SK-N-SH treated with all-trans-retinoic acid at 6 μM for 48 hours (cell line): ENCODE results near the gene ATF6.

Experiments used
- ATAC-seq: fragments of 200-7000 bp; cut with Tn5 transposase; 3 replicates; pipeline ENCODE4 v1.9.1; 2020; ENCODE audit warnings: mild to moderate bottlenecking, moderate library complexity
- ARNTL ChIP-seq: fragments of 450-650 bp; formaldehyde crosslinking; IDR thresholded peaks from 2 replicates; pipeline ENCODE4 v1.5.0; 2020; ENCODE audit warnings: low read depth, mild to moderate bottlenecking, moderate library complexity, borderline replicate concordance
- BACH2 ChIP-seq: fragments of 250-450 bp; sonication (Bioruptor Pico); IDR thresholded peaks from 2 replicates; pipeline ENCODE4 v1.9.0; 2021; ENCODE audit warnings: mild to moderate bottlenecking, borderline replicate concordance
- CSDC2 ChIP-seq: fragments of 250-450 bp; sonication (Bioruptor Pico); IDR thresholded peaks from 2 replicates; pipeline ENCODE4 v1.5.0; 2020; ENCODE audit warnings: mild to moderate bottlenecking, moderate library complexity
- ESRRG ChIP-seq: fragments of 250-450 bp; sonication (Bioruptor Pico); IDR thresholded peaks from 2 replicates; pipeline ENCODE4 v1.6.1; 2021; ENCODE audit warnings: mild to moderate bottlenecking
- GLIS3 ChIP-seq: fragments of 250-450 bp; sonication (Bioruptor Pico); IDR thresholded peaks from 2 replicates; pipeline ENCODE4 v1.5.0; 2020; ENCODE audit warnings: mild to moderate bottlenecking, moderate library complexity
- ISL1 ChIP-seq: fragments of 250-450 bp; sonication (Bioruptor Pico); IDR thresholded peaks from 2 replicates; pipeline ENCODE4 v2.1.2; 2022; ENCODE audit warnings: mild to moderate bottlenecking, moderate library complexity
- OSR1 ChIP-seq: fragments of 250-450 bp; sonication (Bioruptor Pico); IDR thresholded peaks from 2 replicates; pipeline ENCODE4 v1.8.0; 2022; ENCODE audit warnings: moderate library complexity, mild to moderate bottlenecking, inconsistent platforms
- RARB ChIP-seq: fragments of 250-450 bp; sonication (Bioruptor Pico); IDR thresholded peaks from 2 replicates; pipeline ENCODE4 v1.8.0; 2021; ENCODE audit warnings: mild to moderate bottlenecking, moderate library complexity
- SNAI2 ChIP-seq: fragments of 250-450 bp; sonication (Bioruptor Pico); IDR thresholded peaks from 2 replicates; pipeline ENCODE4 v1.5.0; 2020; ENCODE audit warnings: mild to moderate bottlenecking, moderate library complexity
- ZFP30 ChIP-seq: fragments of 450-650 bp; formaldehyde crosslinking; IDR thresholded peaks from 2 replicates; pipeline ENCODE4 v1.5.0; 2022; ENCODE audit warnings: mild to moderate bottlenecking, moderate library complexity
- ZNF565 ChIP-seq: fragments of 450-650 bp; formaldehyde crosslinking; conservative IDR thresholded peaks from 2 replicates; pipeline ENCODE4 v1.5.0; 2020; ENCODE audit warnings: low read depth, mild to moderate bottlenecking, moderate library complexity
- ZNF70 ChIP-seq: fragments of 450-650 bp; formaldehyde crosslinking; IDR thresholded peaks from 2 replicates; pipeline ENCODE4 v1.5.0; 2020; ENCODE audit warnings: mild to moderate bottlenecking, moderate library complexity
- ZNF8 ChIP-seq: fragments of 450-650 bp; formaldehyde crosslinking; IDR thresholded peaks from 2 replicates; pipeline ENCODE4 v1.5.0; 2020; ENCODE audit warnings: mild to moderate bottlenecking, moderate library complexity
- TF ChIP-seq, protein P1 (sequence below): fragments of 250-450 bp; sonication (Bioruptor Pico); IDR thresholded peaks from 2 replicates; pipeline ENCODE4 v1.8.0; 2020; ENCODE audit warnings: mild to moderate bottlenecking, moderate library complexity, borderline replicate concordance
- TF ChIP-seq, protein P2 (sequence below): fragments of 250-450 bp; sonication (Bioruptor Pico); IDR thresholded peaks from 2 replicates; pipeline ENCODE4 v1.5.1; 2020; ENCODE audit warnings: low read depth, mild to moderate bottlenecking, moderate library complexity
- TF ChIP-seq, protein P3 (sequence below): fragments of 250-450 bp; sonication (Bioruptor Pico); IDR thresholded peaks from 2 replicates; pipeline ENCODE4 v1.5.0; 2020; ENCODE audit warnings: mild to moderate bottlenecking, moderate library complexity
- TF ChIP-seq, protein P4 (sequence below): fragments of 250-450 bp; sonication (Bioruptor Pico); IDR thresholded peaks from 2 replicates; pipeline ENCODE4 v1.5.1; 2021; ENCODE audit warnings: mild to moderate bottlenecking, moderate library complexity

The ATF6 gene

DNA sequence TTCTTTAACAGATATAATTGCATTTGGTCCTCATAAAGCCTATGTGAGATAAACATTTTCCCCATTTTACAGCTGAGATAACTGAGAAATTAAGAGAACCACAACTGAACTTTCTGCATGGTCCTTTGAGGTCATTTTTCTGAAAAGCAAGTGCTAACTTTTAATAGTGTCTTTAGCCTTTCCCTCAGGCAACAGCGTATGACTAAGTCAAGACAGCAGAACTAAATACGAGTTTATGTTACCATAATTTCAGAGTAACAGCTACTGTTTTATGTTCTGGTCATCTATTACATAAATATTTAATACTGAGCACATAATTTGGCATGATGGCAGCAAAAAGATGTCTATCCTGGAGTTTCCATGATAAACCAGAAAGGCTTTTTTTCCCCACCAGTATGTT lies 161.9 kb downstream of the ATF6 start:
- ATAC-seq: no peak
- TF ChIP-seq ZFP30 (CRISPR knock-in tag) (no peak), ZNF565 (CRISPR knock-in tag) (no peak), ISL1 (CRISPR knock-in tag) (no peak), ZNF8 (CRISPR knock-in tag) (no peak), OSR1 (CRISPR knock-in tag) (no peak), ARNTL (CRISPR knock-in tag) (no peak), GLIS3 (CRISPR knock-in tag) (no peak)
- TF ChIP-seq, protein P1, sequence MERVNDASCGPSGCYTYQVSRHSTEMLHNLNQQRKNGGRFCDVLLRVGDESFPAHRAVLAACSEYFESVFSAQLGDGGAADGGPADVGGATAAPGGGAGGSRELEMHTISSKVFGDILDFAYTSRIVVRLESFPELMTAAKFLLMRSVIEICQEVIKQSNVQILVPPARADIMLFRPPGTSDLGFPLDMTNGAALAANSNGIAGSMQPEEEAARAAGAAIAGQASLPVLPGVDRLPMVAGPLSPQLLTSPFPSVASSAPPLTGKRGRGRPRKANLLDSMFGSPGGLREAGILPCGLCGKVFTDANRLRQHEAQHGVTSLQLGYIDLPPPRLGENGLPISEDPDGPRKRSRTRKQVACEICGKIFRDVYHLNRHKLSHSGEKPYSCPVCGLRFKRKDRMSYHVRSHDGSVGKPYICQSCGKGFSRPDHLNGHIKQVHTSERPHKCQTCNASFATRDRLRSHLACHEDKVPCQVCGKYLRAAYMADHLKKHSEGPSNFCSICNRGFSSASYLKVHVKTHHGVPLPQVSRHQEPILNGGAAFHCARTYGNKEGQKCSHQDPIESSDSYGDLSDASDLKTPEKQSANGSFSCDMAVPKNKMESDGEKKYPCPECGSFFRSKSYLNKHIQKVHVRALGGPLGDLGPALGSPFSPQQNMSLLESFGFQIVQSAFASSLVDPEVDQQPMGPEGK (CRISPR knock-in tag): no peak
- TF ChIP-seq, protein P2, sequence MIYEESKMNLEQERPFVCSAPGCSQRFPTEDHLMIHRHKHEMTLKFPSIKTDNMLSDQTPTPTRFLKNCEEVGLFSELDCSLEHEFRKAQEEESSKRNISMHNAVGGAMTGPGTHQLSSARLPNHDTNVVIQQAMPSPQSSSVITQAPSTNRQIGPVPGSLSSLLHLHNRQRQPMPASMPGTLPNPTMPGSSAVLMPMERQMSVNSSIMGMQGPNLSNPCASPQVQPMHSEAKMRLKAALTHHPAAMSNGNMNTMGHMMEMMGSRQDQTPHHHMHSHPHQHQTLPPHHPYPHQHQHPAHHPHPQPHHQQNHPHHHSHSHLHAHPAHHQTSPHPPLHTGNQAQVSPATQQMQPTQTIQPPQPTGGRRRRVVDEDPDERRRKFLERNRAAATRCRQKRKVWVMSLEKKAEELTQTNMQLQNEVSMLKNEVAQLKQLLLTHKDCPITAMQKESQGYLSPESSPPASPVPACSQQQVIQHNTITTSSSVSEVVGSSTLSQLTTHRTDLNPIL (CRISPR knock-in tag): no peak
- TF ChIP-seq, protein P3, sequence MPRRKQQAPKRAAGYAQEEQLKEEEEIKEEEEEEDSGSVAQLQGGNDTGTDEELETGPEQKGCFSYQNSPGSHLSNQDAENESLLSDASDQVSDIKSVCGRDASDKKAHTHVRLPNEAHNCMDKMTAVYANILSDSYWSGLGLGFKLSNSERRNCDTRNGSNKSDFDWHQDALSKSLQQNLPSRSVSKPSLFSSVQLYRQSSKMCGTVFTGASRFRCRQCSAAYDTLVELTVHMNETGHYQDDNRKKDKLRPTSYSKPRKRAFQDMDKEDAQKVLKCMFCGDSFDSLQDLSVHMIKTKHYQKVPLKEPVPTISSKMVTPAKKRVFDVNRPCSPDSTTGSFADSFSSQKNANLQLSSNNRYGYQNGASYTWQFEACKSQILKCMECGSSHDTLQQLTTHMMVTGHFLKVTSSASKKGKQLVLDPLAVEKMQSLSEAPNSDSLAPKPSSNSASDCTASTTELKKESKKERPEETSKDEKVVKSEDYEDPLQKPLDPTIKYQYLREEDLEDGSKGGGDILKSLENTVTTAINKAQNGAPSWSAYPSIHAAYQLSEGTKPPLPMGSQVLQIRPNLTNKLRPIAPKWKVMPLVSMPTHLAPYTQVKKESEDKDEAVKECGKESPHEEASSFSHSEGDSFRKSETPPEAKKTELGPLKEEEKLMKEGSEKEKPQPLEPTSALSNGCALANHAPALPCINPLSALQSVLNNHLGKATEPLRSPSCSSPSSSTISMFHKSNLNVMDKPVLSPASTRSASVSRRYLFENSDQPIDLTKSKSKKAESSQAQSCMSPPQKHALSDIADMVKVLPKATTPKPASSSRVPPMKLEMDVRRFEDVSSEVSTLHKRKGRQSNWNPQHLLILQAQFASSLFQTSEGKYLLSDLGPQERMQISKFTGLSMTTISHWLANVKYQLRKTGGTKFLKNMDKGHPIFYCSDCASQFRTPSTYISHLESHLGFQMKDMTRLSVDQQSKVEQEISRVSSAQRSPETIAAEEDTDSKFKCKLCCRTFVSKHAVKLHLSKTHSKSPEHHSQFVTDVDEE (CRISPR knock-in tag): no peak

DNA sequence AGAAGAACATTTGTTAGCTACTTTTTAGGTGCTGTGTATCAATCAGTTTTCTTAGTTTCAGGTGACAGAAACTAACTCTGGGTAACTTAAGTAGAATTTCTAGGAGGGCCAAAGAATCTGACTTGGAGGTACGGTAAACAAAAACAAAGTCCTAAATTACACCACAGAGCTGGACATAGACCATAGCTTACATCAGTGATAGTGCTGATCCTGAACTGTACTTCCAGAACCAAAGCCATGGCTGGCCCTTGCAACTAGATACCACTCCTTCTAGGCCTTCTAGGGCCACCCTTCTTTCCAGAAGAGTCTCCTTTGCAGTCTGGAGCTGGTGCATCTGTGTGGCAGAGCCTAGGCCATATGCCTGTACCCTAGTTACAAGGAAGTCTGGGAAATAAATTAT lies 163.0 kb downstream of the ATF6 start:
- no peak; the same call in 1 of the 3 replicates for ATAC-seq
- TF ChIP-seq ZNF8 (CRISPR knock-in tag) (no peak), ARNTL (CRISPR knock-in tag) (no peak), ZNF565 (CRISPR knock-in tag) (no peak), ZNF70 (no peak), ESRRG (no peak), RARB (CRISPR knock-in tag) (no peak), BACH2 (CRISPR knock-in tag) (no peak), SNAI2 (no peak), OSR1 (CRISPR knock-in tag) (no peak)
- TF ChIP-seq, protein P4, sequence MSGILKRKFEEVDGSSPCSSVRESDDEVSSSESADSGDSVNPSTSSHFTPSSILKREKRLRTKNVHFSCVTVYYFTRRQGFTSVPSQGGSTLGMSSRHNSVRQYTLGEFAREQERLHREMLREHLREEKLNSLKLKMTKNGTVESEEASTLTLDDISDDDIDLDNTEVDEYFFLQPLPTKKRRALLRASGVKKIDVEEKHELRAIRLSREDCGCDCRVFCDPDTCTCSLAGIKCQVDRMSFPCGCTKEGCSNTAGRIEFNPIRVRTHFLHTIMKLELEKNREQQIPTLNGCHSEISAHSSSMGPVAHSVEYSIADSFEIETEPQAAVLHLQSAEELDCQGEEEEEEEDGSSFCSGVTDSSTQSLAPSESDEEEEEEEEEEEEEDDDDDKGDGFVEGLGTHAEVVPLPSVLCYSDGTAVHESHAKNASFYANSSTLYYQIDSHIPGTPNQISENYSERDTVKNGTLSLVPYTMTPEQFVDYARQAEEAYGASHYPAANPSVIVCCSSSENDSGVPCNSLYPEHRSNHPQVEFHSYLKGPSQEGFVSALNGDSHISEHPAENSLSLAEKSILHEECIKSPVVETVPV (CRISPR knock-in tag): no peak
- TF ChIP-seq, protein P3 (CRISPR knock-in tag): no peak
- TF ChIP-seq, protein P2 (CRISPR knock-in tag): no peak
- TF ChIP-seq, all 23 proteins: peak for 0

DNA sequence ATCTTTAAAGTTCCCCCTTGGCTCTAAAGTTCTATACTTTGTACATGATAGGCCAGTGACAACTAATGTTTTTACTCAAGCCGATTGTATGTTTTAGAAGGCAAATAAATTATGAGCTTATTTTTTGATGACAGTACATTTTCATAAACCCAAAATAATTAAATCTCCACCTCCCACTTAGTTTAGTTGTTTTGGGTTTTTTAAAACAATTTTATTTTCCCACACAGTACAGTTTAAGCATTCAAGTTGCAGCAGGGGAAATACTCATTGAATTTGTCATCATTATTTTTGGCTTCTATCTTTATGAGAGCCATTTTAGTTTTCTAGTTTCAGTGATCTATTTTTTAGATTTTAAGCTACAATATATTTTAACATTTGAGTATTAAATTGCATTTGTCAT lies 163.9 kb downstream of the ATF6 start:
- ATAC-seq: peak; percentile 88

More for the DNA sequence above, 163.9 kb downstream of the ATF6 start:
- TF ChIP-seq CSDC2 (no peak), ZNF8 (CRISPR knock-in tag) (no peak)
